Bronchial epithelial cell (primary cell): ENCODE measurements around the gene SLC35G6. TPM values are rescaled to one million over a fixed set of nuclear protein-coding genes. Genes with fewer than 3 reads are reported as not detected.

Source experiments
- DNase-seq: peaks from one replicate; pipeline ENCODE4 v3.0.0-alpha.2; 2010; ENCODE audit warnings: low read depth
- FAIRE-seq: peaks from 2 replicates; lab custom pipeline; 2011; peaks lifted over from hg19 to GRCh38; lab: Jason Lieb, UNC
- H3K27me3 ChIP-seq: 2 replicates; pipeline ENCODE4 v1.5.1; 2011; ENCODE audit warnings: low read length; ENCODE audit not compliant: control insufficient read depth, insufficient read depth
- H3K36me3 ChIP-seq: 2 replicates; pipeline ENCODE4 v1.5.1; 2011; ENCODE audit warnings: low read length; ENCODE audit not compliant: control insufficient read depth, insufficient read depth
- H3K4me3 ChIP-seq: 2 replicates; pipeline ENCODE4 v1.5.1; 2011; ENCODE audit warnings: mild to moderate bottlenecking, low read depth, low read length, control low read depth
- total RNA-seq: library from RNA; depleted of rRNA; stranded (reverse); fragments of >200 nt; gene quantifications from 2 replicates; pipeline ENCODE4 v1.2.1, GENCODE V29; 2014
- TF ChIP-seq, protein P1 (sequence below): IDR thresholded peaks from 2 replicates; pipeline ENCODE4 v1.5.1; 2011; ENCODE audit warnings: mild to moderate bottlenecking, moderate library complexity, low read length, control low read depth, inconsistent platforms; ENCODE audit not compliant: insufficient read depth, severe bottlenecking

Gene SLC35G6
- total RNA-seq, 1 donor from 2014 or later = not detected

DNA sequence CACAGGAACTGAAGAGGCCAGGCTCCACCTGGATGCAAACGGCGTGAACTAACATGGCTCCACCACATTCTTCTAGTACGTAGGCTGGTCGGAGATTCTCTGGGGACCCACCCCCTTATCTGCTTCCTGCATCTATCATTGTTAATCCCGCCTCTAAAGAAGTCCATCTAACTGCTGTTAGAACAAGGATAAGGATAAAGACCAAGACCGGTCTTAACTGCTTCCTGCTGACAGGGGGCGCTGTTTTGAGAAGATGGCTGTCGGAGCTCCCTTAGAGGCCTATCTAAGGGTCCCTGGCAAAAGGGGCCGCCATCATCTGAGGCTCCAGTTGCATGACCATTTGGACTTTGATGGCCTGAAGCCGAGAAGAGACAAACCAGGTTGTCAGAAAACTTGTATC, 41.8 kb downstream of the SLC35G6 start:
- TF ChIP-seq, protein P1, sequence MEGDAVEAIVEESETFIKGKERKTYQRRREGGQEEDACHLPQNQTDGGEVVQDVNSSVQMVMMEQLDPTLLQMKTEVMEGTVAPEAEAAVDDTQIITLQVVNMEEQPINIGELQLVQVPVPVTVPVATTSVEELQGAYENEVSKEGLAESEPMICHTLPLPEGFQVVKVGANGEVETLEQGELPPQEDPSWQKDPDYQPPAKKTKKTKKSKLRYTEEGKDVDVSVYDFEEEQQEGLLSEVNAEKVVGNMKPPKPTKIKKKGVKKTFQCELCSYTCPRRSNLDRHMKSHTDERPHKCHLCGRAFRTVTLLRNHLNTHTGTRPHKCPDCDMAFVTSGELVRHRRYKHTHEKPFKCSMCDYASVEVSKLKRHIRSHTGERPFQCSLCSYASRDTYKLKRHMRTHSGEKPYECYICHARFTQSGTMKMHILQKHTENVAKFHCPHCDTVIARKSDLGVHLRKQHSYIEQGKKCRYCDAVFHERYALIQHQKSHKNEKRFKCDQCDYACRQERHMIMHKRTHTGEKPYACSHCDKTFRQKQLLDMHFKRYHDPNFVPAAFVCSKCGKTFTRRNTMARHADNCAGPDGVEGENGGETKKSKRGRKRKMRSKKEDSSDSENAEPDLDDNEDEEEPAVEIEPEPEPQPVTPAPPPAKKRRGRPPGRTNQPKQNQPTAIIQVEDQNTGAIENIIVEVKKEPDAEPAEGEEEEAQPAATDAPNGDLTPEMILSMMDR = peak; percentile 10
- DNase-seq (no peak), FAIRE-seq (no peak)
- Histone ChIP-seq H3K36me3 (no peaks in the 10 kb centered on the region), H3K27me3 (no peaks in the 10 kb centered on the region), H3K4me3 (no peak overlapping the region)

DNA sequence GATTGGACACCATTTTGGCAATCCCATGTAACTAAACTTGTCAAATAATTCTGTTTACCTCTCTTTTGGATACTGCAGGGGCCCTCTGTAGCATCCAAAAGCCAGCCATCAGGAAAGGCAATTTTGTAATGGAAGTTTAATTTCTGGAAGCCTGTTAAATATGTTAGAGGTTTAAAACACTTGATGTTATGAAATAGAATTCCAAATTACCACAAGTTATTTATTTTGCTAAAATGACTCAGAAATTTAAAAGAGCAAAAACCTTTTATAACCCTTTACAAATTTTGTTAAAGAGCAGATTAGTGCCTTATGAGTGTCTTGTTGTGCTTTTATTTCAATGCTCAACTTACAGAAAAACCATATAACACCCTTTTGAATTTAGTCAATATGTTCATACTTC, 47.6 kb downstream of the SLC35G6 start:
- Histone ChIP-seq H3K4me3 (no peak overlapping the region), H3K36me3 (no peaks in the 10 kb centered on the region), H3K27me3 (no peaks in the 10 kb centered on the region)
- TF ChIP-seq, protein P1 = no peak
- DNase-seq (no peak), FAIRE-seq (no peak)

DNA sequence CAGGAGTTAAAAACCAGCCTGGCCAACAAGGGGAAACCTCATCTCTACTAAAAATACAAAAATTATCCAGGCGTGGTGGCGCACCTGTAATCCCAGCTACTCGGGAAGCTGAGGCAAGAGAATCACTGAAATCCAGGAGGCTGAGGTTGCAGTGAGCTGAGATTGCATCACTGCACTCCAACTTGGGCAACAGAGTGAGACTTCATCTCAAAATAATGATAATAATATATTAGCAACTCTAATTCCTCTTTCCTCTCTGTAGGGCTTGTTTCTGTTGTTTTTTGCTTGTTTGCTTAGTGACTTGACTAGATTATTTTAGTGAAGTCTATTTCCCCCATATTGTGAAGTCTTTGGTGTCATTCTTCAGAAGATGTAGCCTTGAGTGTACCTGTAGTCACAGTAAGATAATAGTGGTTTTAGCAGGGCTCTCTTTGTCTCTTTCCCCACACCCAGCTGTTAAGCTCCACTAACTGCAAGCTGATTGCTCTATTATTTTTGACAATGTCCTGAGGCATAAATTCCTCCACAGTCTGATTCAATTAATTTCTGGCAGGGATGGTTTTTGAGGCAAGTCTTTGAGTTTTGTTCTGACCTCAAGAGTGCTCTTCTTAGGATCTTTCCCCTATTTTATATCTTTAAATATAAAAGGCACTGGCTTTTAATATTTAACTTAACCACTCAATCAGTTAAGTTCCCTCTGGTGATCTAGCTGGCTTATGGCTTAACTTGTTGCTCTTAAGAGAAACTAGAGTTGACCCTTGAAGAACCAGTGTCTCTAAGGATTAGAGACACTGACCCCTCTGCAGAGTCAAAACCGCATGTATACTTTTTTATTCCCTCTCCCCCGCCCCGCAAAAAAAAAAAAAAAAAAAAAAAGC, 49.0 kb downstream of the SLC35G6 start:
- H3K36me3 ChIP-seq = no peaks in the 10 kb centered on the region
- DNase-seq = no peak
- TF ChIP-seq, protein P1 = no peak
- no peak for FAIRE-seq
- H3K27me3 ChIP-seq = no peaks in the 10 kb centered on the region
- no peak overlapping the region for H3K4me3 ChIP-seq

Other genes starting within 250 kb of the SLC35G6 start
- gene DVL2, start 246.9 kb upstream of the SLC35G6 start, total RNA-seq = 52.1 and 55.3 TPM in 2 replicates
- gene PHF23, start 242.0 kb upstream of the SLC35G6 start, total RNA-seq = 27.4 and 34.9 TPM in 2 replicates
- gene GABARAP, start 239.0 kb upstream of the SLC35G6 start, total RNA-seq = 50.8 and 64.3 TPM in 2 replicates
- gene CTDNEP1, start 229.7 kb upstream of the SLC35G6 start, total RNA-seq = 17.6 and 25.3 TPM in 2 replicates
- gene ELP5, start 229.2 kb upstream of the SLC35G6 start, total RNA-seq = 16.5 and 20.0 TPM in 2 replicates
- gene CLDN7, start 219.0 kb upstream of the SLC35G6 start, total RNA-seq = 546 and 850 TPM in 2 replicates
- under 0.01 and 0.13 TPM in 2 replicates for gene SLC2A4, start 199.7 kb upstream of the SLC35G6 start, total RNA-seq
- gene YBX2, start 186.8 kb upstream of the SLC35G6 start, total RNA-seq = 0.26 and 1.0 TPM in 2 replicates
- gene EIF5A, start 173.8 kb upstream of the SLC35G6 start, total RNA-seq = 653 and 709 TPM in 2 replicates
- gene GPS2, start 166.1 kb upstream of the SLC35G6 start, total RNA-seq = 22.4 and 35.7 TPM in 2 replicates
- 14.7 and 17.7 TPM in 2 replicates for gene NEURL4, start 152.1 kb upstream of the SLC35G6 start, total RNA-seq
- gene ACAP1, start 144.9 kb upstream of the SLC35G6 start, total RNA-seq = 0.26 and 4.2 TPM in 2 replicates
- gene KCTD11, start 129.3 kb upstream of the SLC35G6 start, total RNA-seq = 24.2 and 26.6 TPM in 2 replicates
- gene TMEM95, start 126.3 kb upstream of the SLC35G6 start, total RNA-seq = not detected in 2 replicates
- gene TNK1, start 100.4 kb upstream of the SLC35G6 start, total RNA-seq = 7.4 and 11.8 TPM in 2 replicates
- 9.0 and 13.2 TPM in 2 replicates for gene PLSCR3, start 86.9 kb upstream of the SLC35G6 start, total RNA-seq
- gene TMEM256, start 77.3 kb upstream of the SLC35G6 start, total RNA-seq = 40.3 and 67.7 TPM in 2 replicates
- 0.79 and 1.2 TPM in 2 replicates for gene NLGN2, start 73.6 kb upstream of the SLC35G6 start, total RNA-seq
- 0.13 TPM in 1 of 2 replicates, not detected in the other for gene SPEM1, start 61.1 kb upstream of the SLC35G6 start, total RNA-seq
- not detected in 2 replicates for gene SPEM2, start 55.8 kb upstream of the SLC35G6 start, total RNA-seq
- gene SPEM3, start 52.6 kb upstream of the SLC35G6 start, total RNA-seq = not detected in 2 replicates
- 7.3 and 12.6 TPM in 2 replicates for gene TMEM102, start 46.0 kb upstream of the SLC35G6 start, total RNA-seq
- gene FGF11, start 41.9 kb upstream of the SLC35G6 start, total RNA-seq = 12.4 and 28.3 TPM in 2 replicates
- 9.7 and 16.8 TPM in 2 replicates for gene CHRNB1, start 36.4 kb upstream of the SLC35G6 start, total RNA-seq
- 8.7 and 9.2 TPM in 2 replicates for gene ZBTB4, start 1.8 kb upstream of the SLC35G6 start, total RNA-seq
- gene POLR2A, start 2.9 kb downstream of the SLC35G6 start, total RNA-seq = 38.4 and 79.6 TPM in 2 replicates
- gene TNFSF12, start 67.6 kb downstream of the SLC35G6 start, total RNA-seq = 0.53 and 1.0 TPM in 2 replicates
- 2.6 and 3.7 TPM in 2 replicates for gene TNFSF13, start 77.3 kb downstream of the SLC35G6 start, total RNA-seq
- 94.7 and 129 TPM in 2 replicates for gene SENP3, start 80.5 kb downstream of the SLC35G6 start, total RNA-seq
- gene CD68, start 98.2 kb downstream of the SLC35G6 start, total RNA-seq = 11.3 and 16.4 TPM in 2 replicates
- 54.7 and 56.3 TPM in 2 replicates for gene MPDU1, start 102.4 kb downstream of the SLC35G6 start, total RNA-seq
- gene SOX15, start 108.6 kb downstream of the SLC35G6 start, total RNA-seq = 23.4 and 41.7 TPM in 2 replicates
- gene FXR2, start 133.5 kb downstream of the SLC35G6 start, total RNA-seq = 42.1 and 43.2 TPM in 2 replicates
- 23.9 and 38.7 TPM in 2 replicates for gene SAT2, start 146.4 kb downstream of the SLC35G6 start, total RNA-seq
- gene SHBG, start 148.7 kb downstream of the SLC35G6 start, total RNA-seq = 0.38 TPM in 1 of 2 replicates, not detected in the other
- gene ATP1B2, start 169.5 kb downstream of the SLC35G6 start, total RNA-seq = not detected in 2 replicates
- 9.2 and 15.1 TPM in 2 replicates for gene TP53, start 206.0 kb downstream of the SLC35G6 start, total RNA-seq
- 3.5 and 4.2 TPM in 2 replicates for gene WRAP53, start 207.0 kb downstream of the SLC35G6 start, total RNA-seq
- under 0.01 TPM in 2 replicates for gene EFNB3, start 223.8 kb downstream of the SLC35G6 start, total RNA-seq
- under 0.01 and 0.26 TPM in 2 replicates for gene DNAH2, start 236.3 kb downstream of the SLC35G6 start, total RNA-seq